Chondrocyte (in vitro differentiated cells): ENCODE measurements around the gene GRID2IP. TPM values are rescaled to one million over a fixed set of nuclear protein-coding genes. Genes with fewer than 3 reads are reported as not detected.

Source experiments
- DNase-seq: peaks from one replicate; pipeline ENCODE4 v3.0.0; 2021; ENCODE audit warnings: mixed read lengths, low spot score
- H3K27ac Mint-ChIP-seq: one replicate; pipeline ENCODE4 v1.8.0; 2021; ENCODE audit warnings: mild to moderate bottlenecking, moderate library complexity, mixed read lengths; ENCODE audit not compliant: unreplicated experiment
- H3K27me3 Mint-ChIP-seq: 2 replicates; pipeline ENCODE4 v1.8.0; 2021; ENCODE audit warnings: low read depth, mixed read lengths
- H3K36me3 Mint-ChIP-seq: 2 replicates; pipeline ENCODE4 v1.8.0; 2021; ENCODE audit warnings: low read depth, mixed read lengths
- H3K4me1 Mint-ChIP-seq: 2 replicates; pipeline ENCODE4 v1.8.0; 2021; ENCODE audit warnings: low read depth, mild to moderate bottlenecking, mixed read lengths
- H3K4me3 Mint-ChIP-seq: one replicate; pipeline ENCODE4 v1.8.0; 2021; ENCODE audit warnings: mild to moderate bottlenecking, moderate library complexity, mixed read lengths; ENCODE audit not compliant: unreplicated experiment
- H3K9me3 Mint-ChIP-seq: 2 replicates; pipeline ENCODE4 v1.8.0; 2021; ENCODE audit warnings: low read depth, mixed read lengths
- total RNA-seq: library from RNA; stranded (reverse); gene quantifications from 3 replicates; pipeline ENCODE4 v1.2.1, GENCODE V29; 2021
- TF ChIP-seq, protein P1 (sequence below): fragments of 200-600 bp; sonication (generic); IDR thresholded peaks from 2 replicates; pipeline ENCODE4 v1.5.0; 2021; ENCODE audit warnings: antibody characterized with exemption, mild to moderate bottlenecking, moderate library complexity

The GRID2IP gene
- total RNA-seq, 1 donor from 2014 or later = 0.20 TPM

DNA sequence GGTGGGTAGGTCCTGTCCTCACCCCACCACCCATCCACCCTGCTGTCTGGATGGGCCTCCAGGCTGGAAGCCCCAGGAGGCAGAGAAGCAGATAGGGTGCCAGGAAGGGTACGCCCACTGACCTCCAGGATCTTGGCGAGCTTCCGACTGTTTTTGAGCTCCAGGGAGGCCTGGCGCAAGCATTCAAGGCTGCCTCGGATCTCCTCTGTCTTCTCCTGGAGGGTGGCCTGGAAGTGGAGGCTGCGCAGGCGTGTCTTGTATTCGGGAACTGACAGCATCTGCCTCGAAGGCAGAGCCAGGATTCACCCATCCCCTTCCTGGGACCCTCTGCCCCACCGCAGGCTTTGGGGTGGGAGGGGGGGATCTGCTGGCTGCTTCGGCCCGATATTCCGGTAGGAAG lies 48.4 kb downstream of the GRID2IP start:
- TF ChIP-seq, protein P1, sequence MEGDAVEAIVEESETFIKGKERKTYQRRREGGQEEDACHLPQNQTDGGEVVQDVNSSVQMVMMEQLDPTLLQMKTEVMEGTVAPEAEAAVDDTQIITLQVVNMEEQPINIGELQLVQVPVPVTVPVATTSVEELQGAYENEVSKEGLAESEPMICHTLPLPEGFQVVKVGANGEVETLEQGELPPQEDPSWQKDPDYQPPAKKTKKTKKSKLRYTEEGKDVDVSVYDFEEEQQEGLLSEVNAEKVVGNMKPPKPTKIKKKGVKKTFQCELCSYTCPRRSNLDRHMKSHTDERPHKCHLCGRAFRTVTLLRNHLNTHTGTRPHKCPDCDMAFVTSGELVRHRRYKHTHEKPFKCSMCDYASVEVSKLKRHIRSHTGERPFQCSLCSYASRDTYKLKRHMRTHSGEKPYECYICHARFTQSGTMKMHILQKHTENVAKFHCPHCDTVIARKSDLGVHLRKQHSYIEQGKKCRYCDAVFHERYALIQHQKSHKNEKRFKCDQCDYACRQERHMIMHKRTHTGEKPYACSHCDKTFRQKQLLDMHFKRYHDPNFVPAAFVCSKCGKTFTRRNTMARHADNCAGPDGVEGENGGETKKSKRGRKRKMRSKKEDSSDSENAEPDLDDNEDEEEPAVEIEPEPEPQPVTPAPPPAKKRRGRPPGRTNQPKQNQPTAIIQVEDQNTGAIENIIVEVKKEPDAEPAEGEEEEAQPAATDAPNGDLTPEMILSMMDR = no peak
- Mint-ChIP-seq H3K27me3 (peaks cover 10% of the 10 kb centered on the region), H3K27ac (no peak overlapping the region), H3K9me3 (no peaks in the 10 kb centered on the region), H3K4me1 (no peaks in the 10 kb centered on the region), H3K4me3 (no peak overlapping the region), H3K36me3 (no peaks in the 10 kb centered on the region)
- DNase-seq = no peak

DNA sequence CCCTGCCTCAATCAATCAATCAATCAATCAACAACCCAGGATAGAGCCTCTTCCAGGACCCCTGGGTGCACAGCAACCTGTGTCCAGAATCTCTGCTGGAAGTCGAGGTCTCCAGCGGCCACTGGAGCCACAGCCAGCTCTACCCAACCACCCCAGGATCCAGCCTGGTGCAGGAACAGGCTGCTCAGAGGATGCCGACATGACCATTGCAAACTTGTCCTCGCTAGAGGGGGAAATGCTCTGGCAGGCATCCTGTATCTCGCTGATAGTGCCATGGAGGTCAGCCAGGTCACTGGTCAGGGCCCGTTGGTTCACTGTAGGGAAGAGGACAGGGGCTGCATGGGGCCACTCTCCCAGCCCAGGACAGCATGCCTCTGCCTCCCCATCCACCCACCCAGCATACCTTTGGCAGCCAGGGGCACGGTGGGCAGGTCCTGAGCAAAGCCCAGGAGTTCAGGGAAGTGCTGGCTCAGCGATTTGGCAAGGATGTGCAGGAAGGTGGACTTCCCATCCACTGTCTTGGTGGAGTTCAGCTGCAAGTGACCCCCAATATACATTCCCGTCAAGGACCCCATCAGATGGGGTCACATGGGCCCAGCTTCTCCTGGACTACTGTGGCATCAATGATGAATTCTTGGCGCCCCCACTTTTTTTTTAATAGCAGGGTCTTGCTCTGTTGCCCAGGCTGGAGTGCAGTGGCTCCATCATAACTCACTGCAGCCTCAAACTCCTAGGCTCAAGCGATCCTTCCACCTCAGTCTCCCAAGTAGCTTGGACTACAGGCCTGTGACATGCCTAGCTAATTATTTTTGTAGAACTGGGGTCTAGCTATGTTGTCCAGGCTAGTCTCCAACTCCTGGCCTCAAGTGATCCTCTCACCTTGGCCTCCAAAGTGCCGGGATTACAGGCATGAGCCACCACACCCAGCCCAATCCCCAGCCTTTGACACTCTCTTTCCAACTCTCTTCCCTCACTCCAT lies 49.4 kb downstream of the GRID2IP start:
- Mint-ChIP-seq H3K4me1 (no peaks in the 10 kb centered on the region), H3K27ac (no peak overlapping the region), H3K9me3 (no peaks in the 10 kb centered on the region), H3K27me3 (peaks cover 7% of the 10 kb centered on the region), H3K36me3 (no peaks in the 10 kb centered on the region), H3K4me3 (no peak overlapping the region)
- no peak for DNase-seq
- TF ChIP-seq, protein P1 = no peak

DNA sequence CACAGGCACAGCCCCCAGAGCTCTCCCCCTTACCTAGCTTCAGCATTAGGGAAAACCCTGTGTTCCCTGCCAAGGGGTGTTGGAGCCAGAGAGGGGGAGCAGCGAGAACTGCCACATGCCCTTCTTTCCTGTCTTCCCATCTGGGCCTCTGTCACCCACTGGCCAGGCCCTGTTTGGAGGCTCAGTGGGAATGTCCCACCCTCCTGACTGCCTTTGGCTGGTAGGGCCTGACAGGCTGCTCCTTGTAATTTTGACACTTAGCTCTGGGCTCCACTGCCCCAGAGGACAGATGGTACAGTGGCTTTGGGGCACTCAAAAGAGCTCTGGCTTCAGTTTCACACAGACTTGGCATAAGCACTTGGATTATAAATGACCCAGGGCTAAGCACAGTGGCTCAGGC lies 50.6 kb downstream of the GRID2IP start:
- Mint-ChIP-seq H3K4me3 (no peak overlapping the region), H3K27ac (no peak overlapping the region), H3K27me3 (peaks cover 1% of the 10 kb centered on the region), H3K36me3 (no peaks in the 10 kb centered on the region), H3K4me1 (no peaks in the 10 kb centered on the region), H3K9me3 (no peaks in the 10 kb centered on the region)
- no peak for DNase-seq
- TF ChIP-seq, protein P1 = no peak

DNA sequence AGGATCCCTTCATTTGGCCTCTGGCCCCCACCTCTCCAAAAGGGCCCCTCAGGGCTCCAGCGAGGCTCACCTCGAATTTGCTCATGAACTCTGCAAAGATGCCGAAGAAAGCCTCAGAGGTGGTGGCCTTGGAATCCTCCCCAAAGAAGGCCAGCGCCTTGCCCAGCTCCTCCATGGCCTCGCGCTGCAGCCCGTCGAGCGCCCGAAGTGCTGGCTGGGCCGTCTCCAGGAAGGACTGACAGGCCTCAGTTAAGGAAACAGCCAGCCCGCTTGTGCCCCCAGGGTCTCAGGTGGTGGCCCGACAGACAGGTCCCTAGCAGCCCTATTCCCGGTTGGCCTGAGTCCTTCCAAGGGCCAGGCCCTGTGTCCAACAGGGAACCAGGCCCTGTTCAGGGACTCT lies 53.3 kb downstream of the GRID2IP start:
- Mint-ChIP-seq H3K36me3 (no peaks in the 10 kb centered on the region), H3K4me1 (no peaks in the 10 kb centered on the region), H3K27ac (no peak overlapping the region), H3K4me3 (no peak overlapping the region), H3K27me3 (no peaks in the 10 kb centered on the region), H3K9me3 (no peaks in the 10 kb centered on the region)
- TF ChIP-seq, protein P1 = no peak
- DNase-seq = no peak

DNA sequence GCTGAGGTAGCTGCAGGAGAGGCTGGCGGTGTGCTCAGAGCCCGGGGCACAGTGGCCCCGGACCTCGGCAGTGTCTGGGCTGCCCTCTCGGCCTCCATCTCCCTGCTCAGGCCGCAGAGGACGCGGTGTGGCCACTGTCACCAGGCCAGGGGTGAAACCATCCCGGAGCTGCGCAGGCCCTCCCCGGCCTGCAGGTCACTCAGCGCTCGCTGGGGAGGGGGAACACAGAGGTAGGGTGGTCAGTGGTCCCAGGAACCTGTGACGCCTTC lies 53.7 kb downstream of the GRID2IP start:
- DNase-seq = no peak
- H3K4me1 Mint-ChIP-seq = no peaks in the 10 kb centered on the region
- H3K4me3 Mint-ChIP-seq = no peak overlapping the region
- TF ChIP-seq, protein P1 = no peak
- H3K9me3 Mint-ChIP-seq = no peaks in the 10 kb centered on the region
- no peak overlapping the region for H3K27ac Mint-ChIP-seq
- H3K27me3 Mint-ChIP-seq = no peaks in the 10 kb centered on the region
- H3K36me3 Mint-ChIP-seq = no peaks in the 10 kb centered on the region
